NCI-H345 treated with DMSO at 0.1 percent for 48 hours (cell line): ENCODE results near the gene CYP46A1.

ENCODE experiments used
- DNase-seq: peaks from one replicate; lab custom pipeline; 2025; ENCODE audit not compliant: unreplicated experiment; lab: John Stamatoyannopoulos, UW

The CYP46A1 gene

GRCh38 chr14:99687284-99688209 is 3.4 kb downstream of the CYP46A1 start:
- no peak for DNase-seq

- DNase-seq: no peak
Observed at GRCh38 chr14:99688210-99688581, 4.1 kb downstream of the CYP46A1 start.

GRCh38 chr14:99688629-99689028 is 4.5 kb downstream of the CYP46A1 start:
- DNase-seq: no peak

- no peak for DNase-seq
Observed at GRCh38 chr14:99689266-99690236, 5.5 kb downstream of the CYP46A1 start.

GRCh38 chr14:99690636-99691035 is 6.5 kb downstream of the CYP46A1 start:
- DNase-seq: no peak

GRCh38 chr14:99691111-99691885 is 7.2 kb downstream of the CYP46A1 start:
- DNase-seq: no peak

- DNase-seq: no peak
Observed at GRCh38 chr14:99693918-99694317, 9.8 kb downstream of the CYP46A1 start.

GRCh38 chr14:99696929-99697328 is 12.8 kb downstream of the CYP46A1 start:
- no peak for DNase-seq

GRCh38 chr14:99698236-99698635 is 14.1 kb downstream of the CYP46A1 start:
- DNase-seq: no peak

GRCh38 chr14:99698642-99699041 is 14.5 kb downstream of the CYP46A1 start:
- no peak for DNase-seq

GRCh38 chr14:99699085-99699760 is 15.1 kb downstream of the CYP46A1 start:
- no peak for DNase-seq

- DNase-seq: no peak
Observed at GRCh38 chr14:99699861-99700260, 15.8 kb downstream of the CYP46A1 start.

GRCh38 chr14:99700379-99700778 is 16.3 kb downstream of the CYP46A1 start:
- DNase-seq: no peak

- no peak for DNase-seq
Observed at GRCh38 chr14:99701260-99701659, 17.2 kb downstream of the CYP46A1 start.

- DNase-seq: no peak
Observed at GRCh38 chr14:99702115-99702514, 18.0 kb downstream of the CYP46A1 start.

- no peak for DNase-seq
Observed at GRCh38 chr14:99703381-99703780, 19.3 kb downstream of the CYP46A1 start.

GRCh38 chr14:99704037-99704436 is 19.9 kb downstream of the CYP46A1 start:
- DNase-seq: no peak

- no peak for DNase-seq
Observed at GRCh38 chr14:99706107-99706900, 22.2 kb downstream of the CYP46A1 start.

- no peak for DNase-seq
Observed at GRCh38 chr14:99707420-99707819, 23.3 kb downstream of the CYP46A1 start.

- DNase-seq: no peak
Observed at GRCh38 chr14:99707921-99708320, 23.8 kb downstream of the CYP46A1 start.
